Stomach (tissue), 4 donors: Measurements from ENCODE around the gene RNU6-8.

Experiments
- CTCF ChIP-seq, 7 experiments: fragments of 450-650 bp in 4 of 7; fragments of 200-600 bp in 3 of 7; sonication (generic) in 3 of 7; IDR thresholded peaks; one replicate each; pipeline ENCODE4 v1.5.1; 2016 to 2019; ENCODE audit warnings: antibody characterized with exemption in 7 of 7, control low read depth in 2 of 7, mild to moderate bottlenecking in 1 of 7
- POLR2A ChIP-seq, 4 donors: fragments of 450-650 bp; IDR thresholded peaks; one replicate each; pipeline ENCODE4 v1.6.1; 2016; ENCODE audit warnings: antibody characterized with exemption in 4 of 4, control low read depth in 2 of 4, mild to moderate bottlenecking in 1 of 4, moderate library complexity in 1 of 4

GRCh38 chr14:32209471-32209870, 6.4 kb upstream of the RNU6-8 start:
- no peak for TF ChIP-seq CTCF (IDR thresholded peaks at IDR 0.05)
- no peak for TF ChIP-seq POLR2A (IDR thresholded peaks at IDR 0.05)
